Ishikawa (cell line): ENCODE measurements around the gene LUZP4.

ENCODE experiments used
- EP300 ChIP-seq: IDR thresholded peaks from 2 replicates; pipeline ENCODE4 v1.6.1; 2012; ENCODE audit warnings: borderline replicate concordance
- TAF1 ChIP-seq: IDR thresholded peaks from 2 replicates; pipeline ENCODE4 v1.6.1; 2012; ENCODE audit warnings: low read depth, mild to moderate bottlenecking

DNA sequence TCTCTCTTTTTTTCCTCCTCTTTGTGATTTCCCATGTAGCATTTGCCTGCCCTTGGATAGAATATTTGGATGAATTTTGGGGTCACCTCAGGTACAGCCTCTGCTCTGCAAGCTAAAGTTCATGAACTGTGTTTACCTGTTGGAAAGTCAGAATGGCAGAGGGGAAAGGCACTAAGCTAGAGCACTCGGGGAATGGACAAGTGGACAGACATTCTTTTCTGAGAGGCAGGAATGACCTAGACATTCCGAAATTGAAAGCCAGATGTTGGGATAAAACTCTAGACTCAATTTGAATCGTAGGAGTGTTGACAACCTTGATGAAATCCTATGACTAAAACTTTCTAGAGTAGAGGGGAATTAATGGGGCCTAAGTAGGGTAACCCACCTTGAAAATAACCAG, 56.1 kb downstream of the LUZP4 start:
- TF ChIP-seq EP300 (no peak), TAF1 (no peak)
